ENCODE data around the gene DAPK1. TPM values are rescaled to one million over a fixed set of nuclear protein-coding genes. Genes with fewer than 3 reads are reported as not detected.
"Not testable (repeated sequence)": the region's sequence is repeated elsewhere in the genome, so short reads cannot be mapped to it uniquely, and the experiment has no call there.

DAPK1 gene
- polyA plus RNA-seq, 1 of the 3 experiments (the other 2 are of a cell fraction) = 0.61 TPM

- CTCF ChIA-PET = no interaction called here
- POLR2A ChIA-PET = no interaction called here
- no peaks in the 10 kb centered on the region for H3K27me3 ChIP-seq (ENCODE audit: insufficient read depth)
- DNase-seq = no peak
- no peak overlapping the region for H3K4me2 ChIP-seq
- TF ChIP-seq MAX (IDR thresholded peaks at IDR 0.05; ENCODE audit: low read depth) (no peak), SMC3 (IDR thresholded peaks at IDR 0.05; ENCODE audit: low read depth, low read length) (no peak), FOSL2 (IDR thresholded peaks at IDR 0.05; ENCODE audit: borderline replicate concordance, low read depth) (no peak), CHD2 (IDR thresholded peaks at IDR 0.05; ENCODE audit: low read length, partially characterized antibody) (no peak), SIN3A (IDR thresholded peaks at IDR 0.05; ENCODE audit: borderline replicate concordance, low read depth, low read length) (no peak), FOXM1 (IDR thresholded peaks at IDR 0.05; ENCODE audit: low read depth) (no peak), RXRA (IDR thresholded peaks at IDR 0.05; ENCODE audit: borderline replicate concordance, low read depth) (no peak), EZH2phosphoT487 (IDR thresholded peaks at IDR 0.05; ENCODE audit: borderline replicate concordance, low read depth) (no peak), NFIC (IDR thresholded peaks at IDR 0.05; ENCODE audit: borderline replicate concordance) (no peak)
- H2AFZ ChIP-seq (ENCODE audit: low read depth) = no peak overlapping the region
- no peak overlapping the region for H3K4me3 ChIP-seq (ENCODE audit: low read depth in 2 of 2, low read length in 1 of 2)
- no peak overlapping the region for H3K27ac ChIP-seq (ENCODE audit: low read depth in 2 of 2, low read length in 1 of 2)
- H3F3A ChIP-seq (replicated peaks; ENCODE audit: insufficient read depth) = no peaks in the 10 kb centered on the region
- H3K36me3 ChIP-seq (replicated peaks in 1 of 2; ENCODE audit: control insufficient read depth in 1 of 2, insufficient read depth in 2 of 2, low read length in 1 of 2) = no peaks in the 10 kb centered on the region
- H3K9me3 ChIP-seq = no peaks in the 10 kb centered on the region
- H3K4me1 ChIP-seq (ENCODE audit: control insufficient read depth in 1 of 2, insufficient read depth in 2 of 2, low read depth in 1 of 2, low read length in 1 of 2) = no peaks in the 10 kb centered on the region; a peak in 2 of 4 replicates
- no peaks in the 10 kb centered on the region for H3K9me2 ChIP-seq
- H4K20me1 ChIP-seq (ENCODE audit: insufficient read depth) = no peaks in the 10 kb centered on the region
- H3K79me2 ChIP-seq (ENCODE audit: insufficient read depth) = no peaks in the 10 kb centered on the region
- WGBS (ENCODE audit: low lambda C conversion rate) = 39% methylated on average over 3 of the region's 3 CpGs
- H3K9ac ChIP-seq = no peak overlapping the region
These were observed 245.3 kb downstream of the DAPK1 start for GRCh38 chr9:87742813-87743428.

DNA sequence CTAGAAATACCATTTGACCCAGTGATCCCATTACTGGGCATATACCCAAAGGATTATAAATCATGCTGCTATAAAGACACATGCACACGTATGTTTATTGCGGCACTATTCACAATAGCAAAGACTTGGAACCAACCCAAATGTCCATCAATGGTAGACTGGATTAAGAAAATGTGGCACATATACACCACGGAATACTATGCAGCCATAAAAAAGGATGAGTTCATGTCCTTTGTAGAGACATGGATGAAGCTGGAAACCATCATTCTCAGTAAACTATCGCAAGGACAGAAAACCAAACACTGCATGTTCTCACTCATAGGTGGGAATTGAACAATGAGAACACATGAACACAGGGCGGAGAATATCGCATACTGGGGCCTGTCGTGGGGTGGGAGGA lies 246.6 kb downstream of the DAPK1 start:
- H3K27ac ChIP-seq (ENCODE audit: low read depth in 2 of 2, low read length in 1 of 2); H3K9ac ChIP-seq; H3K4me3 ChIP-seq (ENCODE audit: low read depth in 2 of 2, low read length in 1 of 2); H3K4me2 ChIP-seq; CTCF ChIA-PET; H3K9me2 ChIP-seq; H3K9me3 ChIP-seq; H3K79me2 ChIP-seq (ENCODE audit: insufficient read depth); POLR2A ChIA-PET; DNase-seq; H2AFZ ChIP-seq (ENCODE audit: low read depth); H3F3A ChIP-seq (replicated peaks; ENCODE audit: insufficient read depth); H3K27me3 ChIP-seq (ENCODE audit: insufficient read depth); H3K36me3 ChIP-seq (replicated peaks in 1 of 2; ENCODE audit: control insufficient read depth in 1 of 2, insufficient read depth in 2 of 2, low read length in 1 of 2); H4K20me1 ChIP-seq (ENCODE audit: insufficient read depth); H3K4me1 ChIP-seq (ENCODE audit: control insufficient read depth in 1 of 2, insufficient read depth in 2 of 2, low read depth in 1 of 2, low read length in 1 of 2): not testable (repeated sequence)
- whole genome bisulfite sequencing (ENCODE audit: low lambda C conversion rate) = 66% methylated on average over 6 of the region's 7 CpGs

DNA sequence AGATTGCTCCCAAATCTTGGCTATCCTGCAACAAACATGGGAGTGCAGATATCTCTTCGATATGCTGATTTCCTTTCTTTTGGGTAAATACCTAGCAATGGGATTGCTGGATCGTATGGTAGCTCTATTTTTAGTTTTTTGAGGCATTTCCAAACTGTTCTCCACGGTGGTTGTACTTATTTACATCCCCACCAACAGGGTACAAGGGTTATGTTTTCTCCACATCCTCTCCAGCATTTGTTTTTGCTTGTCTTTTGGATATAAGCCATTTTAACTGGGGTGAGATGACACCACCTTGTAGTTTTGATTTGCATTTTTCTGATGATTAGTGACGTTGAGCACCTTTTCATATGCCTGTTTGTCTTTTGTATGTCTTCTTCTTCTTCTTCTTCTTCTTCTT lies 248.5 kb downstream of the DAPK1 start:
- H4K20me1 ChIP-seq (ENCODE audit: insufficient read depth) = no peaks in the 10 kb centered on the region
- H3K36me3 ChIP-seq (replicated peaks in 1 of 2; ENCODE audit: control insufficient read depth in 1 of 2, insufficient read depth in 2 of 2, low read length in 1 of 2) = no peaks in the 10 kb centered on the region
- peaks cover 2 to 6% of the 10 kb centered on the region in 2 experiments; a peak in 2 of 4 replicates for H3K4me1 ChIP-seq (ENCODE audit: control insufficient read depth in 1 of 2, insufficient read depth in 2 of 2, low read depth in 1 of 2, low read length in 1 of 2)
- no peaks in the 10 kb centered on the region for H3F3A ChIP-seq (replicated peaks; ENCODE audit: insufficient read depth)
- no peak overlapping the region for H3K4me2 ChIP-seq
- no peaks in the 10 kb centered on the region for H3K79me2 ChIP-seq (ENCODE audit: insufficient read depth)
- ChIA-PET POLR2A (no interaction called here), CTCF (interaction anchor here (1.3 kb wide), 1 partner anchor 14 kb away, joined by 3 read pairs; no protein-coding TSS in a partner anchor)
- no peaks in the 10 kb centered on the region for H3K9me3 ChIP-seq
- no peak for TF ChIP-seq NRF1 (IDR thresholded peaks at IDR 0.05; ENCODE audit: low read depth, low read length)
- no peak overlapping the region for H2AFZ ChIP-seq (ENCODE audit: low read depth)
- H3K27me3 ChIP-seq (ENCODE audit: insufficient read depth) = no peaks in the 10 kb centered on the region
- 24% methylated on average over 4 of the region's 4 CpGs for WGBS (ENCODE audit: low lambda C conversion rate)
- no peak overlapping the region for H3K9ac ChIP-seq
- H3K9me2 ChIP-seq = no peaks in the 10 kb centered on the region
- H3K27ac ChIP-seq (ENCODE audit: low read depth in 2 of 2, low read length in 1 of 2) = no peak overlapping the region
- H3K4me3 ChIP-seq (ENCODE audit: low read depth in 2 of 2, low read length in 1 of 2) = no peak overlapping the region
- DNase-seq = no peak

Measured in SK-N-SH (cell line).